Astrocyte of the cerebellum (primary cell): Measurements from ENCODE around the gene ITM2C.
A peak's percentile ranks its signal among the peaks of the same experiment; 100 is the strongest.

ENCODE experiments used
- DNase-seq: peaks from one replicate; pipeline ENCODE4 v3.0.0-alpha.2; 2011; ENCODE audit warnings: low read depth
- H3K4me3 ChIP-seq: 2 replicates; pipeline ENCODE4 v1.5.1; 2011; ENCODE audit warnings: mild to moderate bottlenecking, low read depth, low read length, moderate library complexity
- in situ Hi-C: cut with HindIII; loops from 2 replicates; pipeline ENCODE4 v1.10.0; 2017; ENCODE audit warnings: low sequenced_read_pairs
- TF ChIP-seq, protein P1 (sequence below): IDR thresholded peaks from 2 replicates; pipeline ENCODE4 v1.5.1; 2012; ENCODE audit warnings: low read length, low read depth, moderate library complexity, mild to moderate bottlenecking; ENCODE audit errors: missing control alignments

ITM2C gene

DNA sequence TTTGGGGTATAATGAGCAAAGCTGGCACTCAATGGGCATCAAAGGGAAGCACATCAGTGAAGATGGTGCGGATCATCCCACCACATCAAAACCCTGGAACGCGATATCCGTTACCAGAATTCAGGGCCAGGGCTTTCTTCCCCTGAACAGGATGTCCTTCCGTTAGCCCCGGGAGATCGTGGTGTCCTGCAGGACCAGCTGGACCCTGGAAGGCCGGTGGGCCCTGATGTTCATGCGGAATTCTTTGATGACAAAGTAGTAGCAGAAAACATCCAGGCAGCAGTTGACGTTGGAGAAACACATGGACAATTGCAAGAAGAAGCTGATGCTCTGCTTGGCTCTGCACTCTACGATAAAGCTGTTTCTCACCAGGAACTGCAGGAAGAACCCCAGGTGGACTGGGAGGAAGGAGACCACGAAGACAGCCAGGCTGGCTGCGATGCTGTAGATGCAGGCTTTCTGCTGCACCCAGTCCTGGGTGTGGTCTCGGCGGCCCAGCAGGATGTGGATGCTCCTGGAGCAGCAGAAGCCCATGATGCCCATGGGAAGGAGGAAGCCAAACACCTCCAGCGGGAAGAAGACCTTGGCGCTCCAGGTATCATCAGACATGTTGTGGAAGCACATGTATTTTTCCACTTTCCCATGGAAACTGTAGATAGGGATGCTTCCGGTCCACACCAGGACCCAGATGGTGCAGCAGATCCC is 45.3 kb downstream of the ITM2C start:
- H3K4me3 ChIP-seq, result no peak overlapping the region
- in situ Hi-C loops, result no loop called here
- no peak for DNase-seq
- TF ChIP-seq, protein P1, sequence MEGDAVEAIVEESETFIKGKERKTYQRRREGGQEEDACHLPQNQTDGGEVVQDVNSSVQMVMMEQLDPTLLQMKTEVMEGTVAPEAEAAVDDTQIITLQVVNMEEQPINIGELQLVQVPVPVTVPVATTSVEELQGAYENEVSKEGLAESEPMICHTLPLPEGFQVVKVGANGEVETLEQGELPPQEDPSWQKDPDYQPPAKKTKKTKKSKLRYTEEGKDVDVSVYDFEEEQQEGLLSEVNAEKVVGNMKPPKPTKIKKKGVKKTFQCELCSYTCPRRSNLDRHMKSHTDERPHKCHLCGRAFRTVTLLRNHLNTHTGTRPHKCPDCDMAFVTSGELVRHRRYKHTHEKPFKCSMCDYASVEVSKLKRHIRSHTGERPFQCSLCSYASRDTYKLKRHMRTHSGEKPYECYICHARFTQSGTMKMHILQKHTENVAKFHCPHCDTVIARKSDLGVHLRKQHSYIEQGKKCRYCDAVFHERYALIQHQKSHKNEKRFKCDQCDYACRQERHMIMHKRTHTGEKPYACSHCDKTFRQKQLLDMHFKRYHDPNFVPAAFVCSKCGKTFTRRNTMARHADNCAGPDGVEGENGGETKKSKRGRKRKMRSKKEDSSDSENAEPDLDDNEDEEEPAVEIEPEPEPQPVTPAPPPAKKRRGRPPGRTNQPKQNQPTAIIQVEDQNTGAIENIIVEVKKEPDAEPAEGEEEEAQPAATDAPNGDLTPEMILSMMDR, result no peak

DNA sequence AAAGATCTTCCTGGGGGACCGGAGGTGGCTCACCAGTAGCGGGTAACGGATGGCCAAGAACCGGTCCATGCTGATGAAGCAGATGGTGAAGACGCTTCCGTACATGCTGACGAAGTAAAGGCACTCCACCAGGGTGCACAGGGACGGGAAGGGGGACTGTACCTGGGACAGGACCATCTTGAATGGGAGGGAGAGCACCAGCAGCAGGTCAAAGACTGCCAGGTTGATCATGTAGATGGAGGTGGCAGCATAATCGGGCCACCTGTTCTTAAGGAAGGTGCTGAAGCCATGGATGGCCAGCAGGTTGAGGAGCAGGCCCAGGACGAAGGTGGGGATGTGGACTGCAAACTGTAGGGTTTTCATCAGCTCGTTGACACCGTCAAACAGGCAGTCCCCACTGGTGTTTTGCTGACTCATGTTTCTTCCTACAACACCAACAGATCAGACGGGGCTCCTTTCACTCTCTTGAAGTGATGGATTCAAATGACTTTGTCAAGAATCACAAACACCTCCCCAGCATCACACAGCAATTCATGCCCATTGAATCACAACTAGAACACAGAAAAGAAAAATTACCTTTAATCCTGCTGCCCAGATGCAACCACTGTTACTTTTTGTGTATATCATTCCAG is 45.9 kb downstream of the ITM2C start:
- in situ Hi-C loops, result no loop called here

DNA sequence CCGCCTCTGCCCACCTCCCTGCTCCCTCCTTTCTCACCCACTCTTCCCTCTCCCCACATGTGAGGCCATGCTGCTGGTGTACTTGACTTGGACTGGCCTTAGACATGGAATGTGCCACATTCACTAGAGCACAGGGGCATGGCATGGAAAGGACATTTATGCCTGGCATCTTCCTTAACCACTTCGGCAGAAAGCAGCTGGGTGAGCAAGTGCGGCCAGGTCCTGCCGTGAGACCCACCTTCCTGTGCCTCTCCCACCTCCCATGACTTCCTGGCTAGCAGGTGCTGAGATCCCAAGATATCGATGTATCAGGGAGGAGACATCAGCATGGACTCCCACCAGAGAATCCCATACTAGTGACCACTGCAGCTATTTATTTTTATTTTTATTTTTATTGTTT is 47.3 kb downstream of the ITM2C start:
- H3K4me3 ChIP-seq, result no peak overlapping the region
- in situ Hi-C loops, result no loop called here
- DNase-seq, result no peak
- TF ChIP-seq, protein P1, result no peak

More for the DNA sequence above, 45.9 kb downstream of the ITM2C start:
- TF ChIP-seq, protein P1, result no peak
- H3K4me3 ChIP-seq, result no peak overlapping the region
- no peak for DNase-seq

DNA sequence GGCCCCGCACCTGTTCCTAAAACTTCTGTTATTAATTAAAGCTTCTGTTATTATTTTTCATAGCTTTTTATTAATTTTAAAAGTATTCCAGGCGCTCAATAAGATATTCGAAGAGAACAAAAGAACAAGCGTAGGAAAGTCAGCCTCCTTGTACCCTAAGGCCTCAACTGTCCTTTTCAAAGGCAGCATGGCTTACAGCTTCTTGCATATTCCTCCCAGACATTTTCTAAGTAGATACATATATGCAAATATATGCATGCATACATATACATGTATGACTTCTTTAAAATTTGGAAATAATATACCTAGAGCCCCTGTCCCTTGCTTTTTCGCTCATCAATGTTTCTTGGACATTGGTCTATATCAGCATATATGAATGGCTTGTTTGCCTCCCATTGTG is 48.0 kb downstream of the ITM2C start:
- in situ Hi-C loops, result no loop called here
- DNase-seq, result no peak
- H3K4me3 ChIP-seq, result no peak overlapping the region
- TF ChIP-seq, protein P1, result no peak

DNA sequence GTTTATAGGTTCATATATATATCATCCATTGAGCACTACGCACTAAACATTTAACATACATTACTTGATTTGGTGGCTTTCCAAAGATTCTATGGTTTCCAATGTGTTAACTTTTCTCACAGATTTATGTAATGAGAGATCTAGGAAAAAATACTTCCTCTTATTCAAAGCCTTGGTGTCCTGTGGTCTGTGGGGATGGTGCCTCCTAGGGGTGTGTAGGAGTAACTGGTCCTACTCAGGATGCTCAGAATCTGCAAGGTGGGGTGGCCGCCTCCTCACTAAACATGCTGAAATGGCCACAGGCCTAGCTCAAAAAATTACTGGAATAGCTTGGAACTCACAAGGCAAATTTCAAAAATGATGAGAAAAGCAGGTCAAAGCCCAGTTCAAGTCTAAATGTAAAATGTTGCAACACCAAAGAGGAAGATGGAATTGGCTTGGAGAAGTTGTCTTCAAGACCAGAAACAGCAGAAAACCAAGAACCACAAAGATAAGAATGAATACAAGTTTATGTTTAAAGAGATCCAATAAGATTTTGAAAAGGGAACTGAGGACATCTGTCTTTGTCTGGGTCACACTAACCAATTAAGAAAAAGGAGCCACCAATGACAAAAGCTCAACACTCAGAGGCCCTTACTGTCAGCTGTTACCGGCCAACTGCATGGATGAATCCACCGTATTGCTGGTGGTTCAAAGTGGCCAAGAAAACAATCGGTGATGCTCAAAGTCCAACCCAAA is 48.8 kb downstream of the ITM2C start:
- no peak for DNase-seq
- TF ChIP-seq, protein P1, result peak; percentile 22
- no peak overlapping the region for H3K4me3 ChIP-seq
- in situ Hi-C loops, result no loop called here

DNA sequence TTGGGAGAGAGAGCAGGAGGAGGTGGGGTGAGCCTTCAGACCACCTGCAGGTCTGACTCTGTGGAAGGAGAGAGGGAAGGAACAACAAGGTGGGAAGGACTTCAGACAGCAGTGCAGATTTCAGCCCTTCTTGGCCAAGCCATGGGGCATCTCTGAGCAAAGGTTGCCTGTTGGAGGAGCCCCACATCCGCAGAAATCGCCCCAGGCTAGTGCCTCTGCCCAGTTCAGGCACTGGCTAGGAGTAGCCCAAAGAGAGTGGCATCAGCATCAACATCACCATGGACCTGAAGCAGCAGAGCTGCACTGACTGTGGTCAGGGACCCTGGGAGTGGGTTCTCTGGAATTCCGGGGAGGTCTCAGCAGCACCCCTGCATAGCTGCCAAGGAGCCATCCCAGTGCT is 50.1 kb downstream of the ITM2C start:
- no peak for DNase-seq
- no peak overlapping the region for H3K4me3 ChIP-seq
- TF ChIP-seq, protein P1, result no peak
- in situ Hi-C loops, result loop anchor here (5.0 kb wide), 1 partner anchor 38 kb away; no protein-coding TSS in a partner anchor
